Measurements from ENCODE around the gene TOR1AIP2.

- no peak for TF ChIP-seq TAF1 (IDR thresholded peaks at IDR 0.05; ENCODE audit: low read depth, low read length)
- TF ChIP-seq POLR2A (IDR thresholded peaks at IDR 0.05; ENCODE audit: low read depth, low read length): no peak
- TF ChIP-seq POLR2AphosphoS5 (IDR thresholded peaks at IDR 0.05; ENCODE audit: low read depth, low read length): no peak
Observed at GRCh38 chr1:179814546-179814838, 63.1 kb downstream of the TOR1AIP2 start.

Measured in GM12891 (cell line).